Measurements from ENCODE around the gene SRGAP2B.
"Not testable (repeated sequence)": the region's sequence is repeated elsewhere in the genome, so short reads cannot be mapped to it uniquely, and the experiment has no call there.

SRGAP2B gene

GRCh38 chr1:144946525-144947480 lies 148.3 kb downstream of the SRGAP2B start:
- H3K27ac ChIP-seq, result not testable (repeated sequence)

GRCh38 chr1:144941710-144942109 lies 153.4 kb downstream of the SRGAP2B start:
- H3K27ac ChIP-seq, result not testable (repeated sequence)

- not testable (repeated sequence) for H3K27ac ChIP-seq
Observed at GRCh38 chr1:144940054-144940453, 155.1 kb downstream of the SRGAP2B start.

GRCh38 chr1:144938627-144939026 lies 156.5 kb downstream of the SRGAP2B start:
- not testable (repeated sequence) for H3K27ac ChIP-seq

- H3K27ac ChIP-seq, result not testable (repeated sequence)
Observed at GRCh38 chr1:144936186-144936732, 158.9 kb downstream of the SRGAP2B start.

- H3K27ac ChIP-seq, result not testable (repeated sequence)
Observed at GRCh38 chr1:144935310-144935709, 159.8 kb downstream of the SRGAP2B start.

- not testable (repeated sequence) for H3K27ac ChIP-seq
Observed at GRCh38 chr1:144933014-144933413, 162.1 kb downstream of the SRGAP2B start.

- H3K27ac ChIP-seq, result not testable (repeated sequence)
Observed at GRCh38 chr1:144932153-144932552, 163.0 kb downstream of the SRGAP2B start.

GRCh38 chr1:144931553-144931952 lies 163.6 kb downstream of the SRGAP2B start:
- not testable (repeated sequence) for H3K27ac ChIP-seq

- H3K27ac ChIP-seq, result not testable (repeated sequence)
Observed at GRCh38 chr1:144930085-144930777, 164.9 kb downstream of the SRGAP2B start.

GRCh38 chr1:144927292-144927691 lies 167.8 kb downstream of the SRGAP2B start:
- not testable (repeated sequence) for H3K27ac ChIP-seq

- H3K27ac ChIP-seq, result not testable (repeated sequence)
Observed at GRCh38 chr1:144923640-144924039, 171.5 kb downstream of the SRGAP2B start.

GRCh38 chr1:144922785-144923184 lies 172.3 kb downstream of the SRGAP2B start:
- H3K27ac ChIP-seq, result not testable (repeated sequence)

GRCh38 chr1:144919106-144919505 lies 176.0 kb downstream of the SRGAP2B start:
- H3K27ac ChIP-seq, result not testable (repeated sequence)

- not testable (repeated sequence) for H3K27ac ChIP-seq
Observed at GRCh38 chr1:144918027-144918603, 177.0 kb downstream of the SRGAP2B start.

GRCh38 chr1:144917154-144918026 lies 177.7 kb downstream of the SRGAP2B start:
- H3K27ac ChIP-seq, result not testable (repeated sequence)

- H3K27ac ChIP-seq, result not testable (repeated sequence)
Observed at GRCh38 chr1:144913977-144914734, 181.0 kb downstream of the SRGAP2B start.

GRCh38 chr1:144913458-144913857 lies 181.7 kb downstream of the SRGAP2B start:
- not testable (repeated sequence) for H3K27ac ChIP-seq

- not testable (repeated sequence) for H3K27ac ChIP-seq
Observed at GRCh38 chr1:144910729-144911128, 184.4 kb downstream of the SRGAP2B start.

- not testable (repeated sequence) for H3K27ac ChIP-seq
Observed at GRCh38 chr1:144900841-144901240, 194.3 kb downstream of the SRGAP2B start.
